IPS DF 6.9 (cell line): ENCODE data around the gene ZNF106.

ENCODE experiments used
- DNase-seq: peaks from one replicate; pipeline ENCODE4 v3.0.0-alpha.2; 2013; ENCODE audit warnings: low read depth, low spot score
- H3K27ac ChIP-seq: one replicate; pipeline ENCODE4 v1.5.1; 2013; ENCODE audit warnings: low read length, control low read depth
- H3K27me3 ChIP-seq: 2 replicates; pipeline ENCODE4 v1.6.1; 2013; ENCODE audit warnings: mild to moderate bottlenecking, low read length; ENCODE audit not compliant: control insufficient read depth, insufficient read depth
- H3K36me3 ChIP-seq: 2 replicates; pipeline ENCODE4 v1.6.1; 2013; ENCODE audit warnings: low read length; ENCODE audit not compliant: control insufficient read depth, insufficient read depth
- H3K4me1 ChIP-seq: 2 replicates; pipeline ENCODE4 v1.6.1; 2013; ENCODE audit warnings: low read length; ENCODE audit not compliant: control insufficient read depth, insufficient read depth
- H3K4me3 ChIP-seq: 2 replicates; pipeline ENCODE4 v1.5.1; 2013; ENCODE audit warnings: mild to moderate bottlenecking, low read length
- H3K9me3 ChIP-seq: 2 replicates; pipeline ENCODE4 v1.6.1; 2013; ENCODE audit warnings: low read length, inconsistent platforms; ENCODE audit not compliant: control insufficient read depth, insufficient read depth
- WGBS: extraction: QIAGEN DNeasy Blood & Tissue Kit; methylation state at CpG from one replicate; pipeline ENCODE4 v1.1.7; 2013; ENCODE audit warnings: mixed read lengths, missing lambda C conversion rate; ENCODE audit not compliant: insufficient read length, insufficient coverage; 5-methylcytosine and 5-hydroxymethylcytosine counted together

The ZNF106 gene

DNA sequence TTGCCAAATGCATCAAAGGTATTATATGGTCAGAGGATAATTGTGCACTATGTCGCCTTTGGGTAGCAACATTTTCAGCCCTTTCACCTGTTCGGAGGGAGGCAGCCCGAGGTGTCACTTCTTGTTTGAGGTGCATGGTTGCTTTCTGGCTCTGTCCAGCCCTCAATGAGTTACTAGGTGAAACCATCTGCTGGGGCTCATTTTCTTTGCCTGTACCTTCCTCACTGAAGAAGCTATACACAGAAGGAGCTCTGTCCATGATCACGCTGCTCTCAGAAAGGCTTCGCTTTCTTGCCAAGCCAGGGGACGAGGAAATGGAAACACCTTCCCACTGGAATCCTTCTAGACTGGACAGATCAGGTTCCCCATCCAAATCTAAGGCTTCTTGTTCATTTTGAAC lies 42.7 kb downstream of the ZNF106 start:
- Histone ChIP-seq H3K9me3 (no peaks in the 10 kb centered on the region), H3K4me1 (no peaks in the 10 kb centered on the region), H3K4me3 (no peak overlapping the region), H3K27ac (no peak overlapping the region), H3K36me3 (peaks cover 7% of the 10 kb centered on the region; the same call in 1 of the 2 replicates), H3K27me3 (no peaks in the 10 kb centered on the region)
- no CpG with 5 or more reads among the region's 6 CpGs for WGBS
- no peak for DNase-seq

DNA sequence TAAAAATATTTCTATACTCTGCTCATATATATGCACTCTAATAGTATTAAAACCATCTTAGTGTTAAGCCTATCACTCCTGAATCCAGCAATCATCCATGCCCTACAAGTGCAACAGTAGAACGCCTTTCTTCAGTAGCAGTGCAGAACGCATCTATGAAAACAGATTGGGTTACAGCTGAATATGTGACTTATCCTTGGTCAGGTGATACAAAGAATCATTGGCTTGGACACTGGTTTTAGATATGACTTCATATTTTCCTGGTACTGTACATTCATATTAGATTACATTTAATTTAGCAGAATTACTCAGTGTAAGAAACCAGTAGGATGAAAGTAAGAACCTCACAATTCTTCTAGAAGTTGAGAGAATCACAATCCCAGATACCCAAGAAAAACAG lies 43.3 kb downstream of the ZNF106 start:
- DNase-seq, result no peak
- Histone ChIP-seq H3K27ac (no peak overlapping the region), H3K27me3 (no peaks in the 10 kb centered on the region), H3K4me1 (no peaks in the 10 kb centered on the region), H3K36me3 (peaks cover 7% of the 10 kb centered on the region; the same call in 1 of the 2 replicates), H3K9me3 (no peaks in the 10 kb centered on the region), H3K4me3 (no peak overlapping the region)
- WGBS, result no CpG with 5 or more reads among the region's 2 CpGs

DNA sequence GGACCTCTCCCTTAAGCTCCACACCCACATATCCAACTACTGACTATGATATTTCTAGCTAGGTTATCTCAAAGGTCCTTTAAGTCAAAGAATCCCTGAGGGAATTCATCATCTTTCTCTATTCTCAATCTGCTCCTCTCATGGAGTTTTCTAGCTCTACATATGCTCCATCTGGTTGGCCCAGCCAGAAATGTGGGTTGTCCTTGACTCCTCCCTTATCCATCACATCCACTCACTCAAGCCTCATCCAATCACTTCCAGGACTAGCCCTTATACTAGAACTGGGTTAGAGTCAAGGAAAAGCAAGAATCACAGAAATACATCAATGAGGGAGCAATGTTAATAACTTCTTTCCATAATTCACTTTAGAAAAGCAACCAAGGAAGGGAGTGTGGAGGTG lies 45.4 kb downstream of the ZNF106 start:
- H3K27ac ChIP-seq, result no peak overlapping the region
- no peaks in the 10 kb centered on the region for H3K27me3 ChIP-seq
- no peak for DNase-seq
- H3K36me3 ChIP-seq, result peaks cover 5% of the 10 kb centered on the region; the same call in 1 of the 2 replicates
- H3K4me1 ChIP-seq, result no peaks in the 10 kb centered on the region
- no peaks in the 10 kb centered on the region for H3K9me3 ChIP-seq
- H3K4me3 ChIP-seq, result no peak overlapping the region

DNA sequence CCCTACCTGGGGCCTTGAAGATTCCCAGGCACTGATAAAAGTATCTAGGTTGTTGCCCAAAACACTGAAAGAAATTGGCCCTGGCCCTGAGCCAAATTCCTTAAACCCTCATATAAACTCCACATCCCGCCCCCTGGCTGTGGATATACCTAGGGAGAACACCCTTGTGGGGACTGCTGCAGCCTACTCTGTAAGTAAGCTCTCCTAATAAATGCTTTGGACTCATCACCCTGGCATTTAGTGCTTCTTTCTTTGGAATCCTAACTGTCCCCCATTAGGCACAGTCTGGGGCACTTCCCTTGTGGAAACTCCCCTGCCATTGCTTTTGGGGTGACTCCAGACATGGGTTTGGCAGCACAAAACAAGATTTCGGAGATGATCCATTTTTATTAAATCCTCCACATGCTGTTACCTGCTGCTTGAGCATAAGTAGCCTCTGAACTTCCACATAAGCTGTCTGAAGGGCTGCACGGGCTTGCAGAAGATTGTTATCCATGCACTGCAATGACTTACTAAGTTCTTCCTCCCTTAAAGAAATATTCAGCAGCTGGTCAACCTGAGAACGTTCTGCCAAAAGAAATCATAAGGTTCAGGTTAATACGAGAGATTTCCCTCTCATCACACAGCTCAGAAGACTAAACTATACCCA lies 46.4 kb downstream of the ZNF106 start:
- no CpG with 5 or more reads among the region's 5 CpGs for WGBS
- Histone ChIP-seq H3K4me1 (no peaks in the 10 kb centered on the region), H3K36me3 (peaks cover 5% of the 10 kb centered on the region; the same call in 1 of the 2 replicates), H3K4me3 (no peak overlapping the region), H3K27ac (no peak overlapping the region), H3K27me3 (no peaks in the 10 kb centered on the region), H3K9me3 (no peaks in the 10 kb centered on the region)
- DNase-seq, result no peak

DNA sequence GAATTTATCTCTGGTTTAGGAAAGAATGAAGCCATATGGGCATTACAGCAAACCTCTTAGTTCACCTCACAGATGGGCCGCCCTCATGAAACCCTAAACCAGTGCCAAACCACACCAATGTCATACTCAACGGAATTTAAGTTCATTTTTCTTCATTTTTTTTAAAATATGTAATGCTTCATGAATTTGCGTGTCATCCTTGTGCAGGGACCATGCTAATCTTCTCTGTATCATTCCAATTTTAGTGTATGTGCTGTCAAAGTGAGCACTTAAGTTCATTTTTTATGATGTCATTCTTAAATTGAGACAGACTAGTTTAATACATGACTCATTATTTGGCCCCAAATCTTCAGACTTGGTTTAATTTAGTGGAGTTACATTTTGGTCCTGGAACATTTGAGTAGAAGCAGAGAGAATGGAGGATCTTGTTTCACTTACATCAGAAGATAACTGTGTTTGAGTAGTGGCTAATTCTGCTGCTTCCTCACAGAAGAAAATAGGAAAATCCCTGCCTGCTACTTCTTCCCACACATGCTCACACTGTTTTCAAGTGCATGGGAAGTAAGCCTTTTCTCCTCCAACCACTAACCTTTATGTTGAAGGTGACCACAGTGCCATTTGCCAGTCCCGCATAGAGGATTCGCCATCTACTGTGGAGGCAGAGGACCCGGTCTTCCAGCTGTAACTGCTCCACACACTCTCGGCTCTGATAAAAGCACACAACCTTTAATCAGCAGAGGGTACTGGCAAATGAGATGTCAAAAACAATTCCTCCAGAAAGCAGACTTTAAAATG lies 63.3 kb downstream of the ZNF106 start:
- H3K27ac ChIP-seq, result no peak overlapping the region
- WGBS, result no CpG with 5 or more reads among the region's 7 CpGs
- H3K36me3 ChIP-seq, result peaks cover 8% of the 10 kb centered on the region; the same call in 1 of the 2 replicates
- no peaks in the 10 kb centered on the region for H3K27me3 ChIP-seq
- no peaks in the 10 kb centered on the region for H3K9me3 ChIP-seq
- no peaks in the 10 kb centered on the region for H3K4me1 ChIP-seq
- DNase-seq, result no peak
- no peak overlapping the region for H3K4me3 ChIP-seq

DNA sequence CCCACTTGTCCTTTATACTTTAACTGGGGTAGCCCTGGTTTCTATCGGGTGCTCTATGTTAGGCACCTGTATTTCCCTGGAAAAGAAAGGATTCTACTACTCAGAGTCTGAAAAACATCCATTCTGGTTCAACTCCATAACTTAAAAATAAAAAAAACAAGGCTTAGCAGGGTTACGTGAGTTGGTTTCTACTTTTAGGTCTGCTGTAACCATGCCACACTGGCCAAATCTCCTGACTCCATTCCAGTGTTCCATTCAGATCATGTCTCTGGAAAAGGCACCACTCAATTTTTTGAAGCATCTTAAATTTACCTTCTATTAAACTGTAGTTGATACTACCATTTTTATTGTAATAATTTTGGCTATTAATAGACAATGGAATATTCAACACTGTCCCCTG lies 69.6 kb downstream of the ZNF106 start:
- Histone ChIP-seq H3K27ac (no peak overlapping the region), H3K27me3 (no peaks in the 10 kb centered on the region), H3K4me1 (no peaks in the 10 kb centered on the region), H3K36me3 (peaks cover 6% of the 10 kb centered on the region; the same call in 1 of the 2 replicates), H3K4me3 (no peak overlapping the region), H3K9me3 (no peaks in the 10 kb centered on the region)
- DNase-seq, result no peak
- WGBS, result no CpG with 5 or more reads among the region's 2 CpGs

DNA sequence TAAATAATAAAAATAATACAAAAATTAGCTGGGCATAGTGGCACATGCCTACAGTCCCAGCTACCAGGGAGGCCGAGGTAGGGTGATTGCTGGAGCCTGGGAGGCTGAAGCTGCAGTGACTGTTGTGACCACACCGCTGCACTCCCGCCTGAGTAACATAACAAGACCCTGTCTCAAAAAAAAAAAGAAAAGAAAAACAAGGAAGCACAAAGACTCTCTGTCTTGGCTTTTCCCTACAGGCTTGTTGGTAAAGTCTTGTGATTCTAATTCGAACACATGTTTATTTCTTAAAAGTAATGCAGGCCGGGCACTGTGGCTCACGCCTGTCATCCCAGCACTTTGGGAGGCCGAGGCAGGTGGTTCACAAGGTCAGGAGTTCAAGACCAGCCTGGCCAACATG lies 71.6 kb downstream of the ZNF106 start:
- no peak for DNase-seq
- H3K27ac ChIP-seq, result no peak overlapping the region
- peaks cover 6% of the 10 kb centered on the region; the same call in 1 of the 2 replicates for H3K36me3 ChIP-seq
- no CpG with 5 or more reads among the region's 7 CpGs for WGBS
- H3K4me1 ChIP-seq, result no peaks in the 10 kb centered on the region
- H3K27me3 ChIP-seq, result no peaks in the 10 kb centered on the region
- H3K9me3 ChIP-seq, result no peaks in the 10 kb centered on the region
- no peak overlapping the region for H3K4me3 ChIP-seq

DNA sequence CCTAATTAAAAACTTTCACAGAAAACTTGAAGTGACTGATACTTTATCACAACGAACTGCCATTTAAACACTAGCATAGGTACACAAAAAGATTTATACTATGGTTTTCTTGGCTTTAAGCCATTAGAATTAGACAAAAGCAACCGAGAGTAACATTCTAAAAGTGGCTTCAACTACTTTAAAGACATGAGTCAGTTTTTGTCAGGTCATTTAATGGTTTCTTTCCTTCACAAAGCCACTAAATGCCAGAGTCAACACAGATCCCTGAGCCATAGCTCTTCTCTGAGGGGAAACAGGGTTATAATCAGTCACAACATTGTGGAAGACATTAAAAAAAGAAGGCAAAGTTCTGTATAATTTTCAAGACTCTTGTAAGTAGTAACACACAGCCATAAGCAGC lies 77.0 kb downstream of the ZNF106 start:
- Histone ChIP-seq H3K27me3 (no peaks in the 10 kb centered on the region), H3K4me1 (no peaks in the 10 kb centered on the region), H3K27ac (no peak overlapping the region), H3K36me3 (peaks cover 11% of the 10 kb centered on the region), H3K9me3 (no peaks in the 10 kb centered on the region), H3K4me3 (no peak overlapping the region)
- DNase-seq, result no peak
- no CpG with 5 or more reads among the region's 2 CpGs for WGBS

DNA sequence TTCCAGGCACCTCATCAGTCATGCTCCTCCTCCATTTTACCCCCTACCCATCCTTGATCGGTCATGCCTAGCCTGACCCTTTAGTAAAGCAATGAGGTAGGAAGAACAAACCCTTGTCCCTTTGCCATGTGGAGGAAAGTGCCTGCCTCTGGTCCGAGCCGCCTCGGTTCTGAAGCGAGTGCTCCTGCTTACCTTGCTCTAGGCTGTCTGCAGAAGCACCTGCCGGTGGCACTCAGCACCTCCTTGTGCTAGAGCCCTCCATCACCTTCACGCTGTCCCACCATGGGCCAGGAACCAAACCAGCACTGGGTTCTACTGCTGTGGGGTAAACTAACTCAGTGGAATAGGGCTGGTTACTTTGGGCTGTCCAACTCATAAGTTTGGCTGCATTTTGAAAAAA lies 79.1 kb downstream of the ZNF106 start:
- Histone ChIP-seq H3K4me1 (no peaks in the 10 kb centered on the region), H3K36me3 (peaks cover 8% of the 10 kb centered on the region), H3K27ac (no peak overlapping the region), H3K4me3 (no peak overlapping the region), H3K27me3 (no peaks in the 10 kb centered on the region), H3K9me3 (no peaks in the 10 kb centered on the region)
- no peak for DNase-seq
- no CpG with 5 or more reads among the region's 7 CpGs for WGBS

DNA sequence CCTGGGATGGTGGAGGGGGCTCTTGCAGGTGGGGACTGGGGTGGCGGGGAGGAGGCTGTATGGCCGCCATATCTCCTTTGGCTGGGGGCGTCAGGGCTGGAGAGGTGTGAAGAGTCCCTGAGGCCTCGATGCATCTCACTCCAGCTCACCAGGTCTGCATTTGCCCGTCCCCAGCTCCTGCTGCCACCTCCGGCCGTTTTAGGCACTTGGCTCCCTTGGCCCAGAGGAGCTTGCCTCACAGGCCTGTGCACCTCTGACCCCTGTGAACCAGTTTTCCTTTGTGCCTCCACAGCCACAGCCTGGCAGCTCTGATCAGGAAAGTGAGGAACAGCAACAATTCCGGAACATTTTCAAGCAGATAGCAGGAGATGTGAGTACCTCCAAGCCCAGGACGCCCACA lies 81.9 kb downstream of the ZNF106 start:
- no peaks in the 10 kb centered on the region for H3K9me3 ChIP-seq
- no peak for DNase-seq
- H3K36me3 ChIP-seq, result peaks cover 5% of the 10 kb centered on the region; the same call in 1 of the 2 replicates
- H3K4me3 ChIP-seq, result no peak overlapping the region
- no peaks in the 10 kb centered on the region for H3K4me1 ChIP-seq
- H3K27ac ChIP-seq, result no peak overlapping the region
- no peaks in the 10 kb centered on the region for H3K27me3 ChIP-seq
- WGBS, result no CpG with 5 or more reads among the region's 9 CpGs
